GM12878 (cell line): Measurements from ENCODE around the gene AFG1L. TPM values are rescaled to one million over a fixed set of nuclear protein-coding genes. Genes with fewer than 3 reads are reported as not detected.
A peak's percentile ranks its signal among the peaks of the same experiment; 100 is the strongest.

Source experiments
- ATAC-seq: fragments of 200-7000 bp; cut with Tn5 transposase; 3 replicates; pipeline ENCODE4 v1.9.1; 2020; ENCODE audit warnings: mild to moderate bottlenecking, moderate library complexity
- Bru-seq: library from RNA; stranded (reverse); fragments of 400-500 nt; gene quantifications from one replicate; lab custom pipeline; 2021; lab: Mats Ljungman, UMichigan
- BruChase-seq, 2 experiments: library from RNA; stranded (reverse); fragments of 400-500 nt; gene quantifications; one replicate each; lab custom pipeline; 2021; lab: Mats Ljungman, UMichigan
- BruUV-seq: library from RNA; stranded (reverse); fragments of 400-500 nt; replicated peaks from 2 replicates; lab custom pipeline; 2021; lab: Mats Ljungman, UMichigan
- CTCF ChIA-PET: fragments of 300-600 bp; sonication (Branson Sonifier 250); formaldehyde crosslinking; extraction: SDS; loops from one replicate; lab custom pipeline; 2021; ENCODE audit warnings: inconsistent platforms; lab: Yijun Ruan, JAX
- POLR2A ChIA-PET: fragments of 350-600 bp; formaldehyde crosslinking; extraction: SDS; loops from one replicate; lab custom pipeline; 2021; ENCODE audit warnings: inconsistent platforms; lab: Charles Lee
- RAD21 ChIA-PET: fragments of 300-600 bp; sonication (Branson Sonifier 250); formaldehyde crosslinking; loops from one replicate; lab custom pipeline; 2023; ENCODE audit warnings: antibody characterized with exemption; ENCODE audit not compliant: unreplicated experiment; lab: Charles Lee
- SMC1A ChIA-PET: fragments of 300-600 bp; sonication (Branson Sonifier 250); formaldehyde crosslinking; loops from one replicate; lab custom pipeline; 2023; ENCODE audit not compliant: unreplicated experiment, uncharacterized antibody; lab: Charles Lee
- DNase-seq: peaks from one replicate; pipeline ENCODE4 v3.0.0-alpha.2; 2011; ENCODE audit warnings: low read depth, low spot score
- FAIRE-seq: peaks from 3 replicates; lab custom pipeline; 2011; peaks lifted over from hg19 to GRCh38; lab: Jason Lieb, UNC
- H2AFZ ChIP-seq: 2 replicates; pipeline ENCODE4 v1.6.0; 2011; ENCODE audit warnings: low read depth, low read length, control low read depth; ENCODE audit not compliant: control insufficient read depth
- H3K27ac ChIP-seq: 2 replicates; pipeline ENCODE4 v1.5.1; 2011; ENCODE audit warnings: control low read depth; ENCODE audit not compliant: control insufficient read depth, insufficient read depth
- H3K27me3 ChIP-seq, 2 experiments: replicated peaks in 1 of 2; 2 replicates each; pipeline versions ENCODE4 v1.6.0 to v1.6.1; 2011; ENCODE audit warnings: low read length in 1 of 2; ENCODE audit not compliant: control insufficient read depth in 2 of 2, insufficient read depth in 2 of 2
- H3K36me3 ChIP-seq, 2 experiments: 2 replicates each; pipeline ENCODE4 v1.5.1; 2011; ENCODE audit warnings: low read length in 1 of 2; ENCODE audit not compliant: control insufficient read depth in 2 of 2, insufficient read depth in 2 of 2
- H3K4me1 ChIP-seq: 2 replicates; pipeline ENCODE4 v1.6.1; 2011; ENCODE audit warnings: mild to moderate bottlenecking, low read length, moderate library complexity, mixed read lengths; ENCODE audit not compliant: control insufficient read depth, insufficient read depth
- H3K4me2 ChIP-seq: 2 replicates; pipeline ENCODE4 v1.6.0; 2011; ENCODE audit warnings: control low read depth; ENCODE audit not compliant: control insufficient read depth, insufficient read depth
- H3K4me3 ChIP-seq: fragments of 200-600 bp; sonication (generic); 2 replicates; pipeline ENCODE4 v1.5.1; 2016
- H3K79me2 ChIP-seq: 2 replicates; pipeline ENCODE4 v1.6.0; 2011; ENCODE audit warnings: low read length; ENCODE audit not compliant: control insufficient read depth, insufficient read depth
- H3K9ac ChIP-seq: 2 replicates; pipeline ENCODE4 v1.8.0; 2011; ENCODE audit warnings: low read length, control low read depth, mixed read lengths; ENCODE audit not compliant: control insufficient read depth, insufficient read depth
- H3K9me3 ChIP-seq: replicated peaks from 3 replicates; pipeline ENCODE4 v1.5.1; 2011; ENCODE audit warnings: mild to moderate bottlenecking, low read length; ENCODE audit not compliant: control insufficient read depth, insufficient read depth
- H4K20me1 ChIP-seq: 2 replicates; pipeline ENCODE4 v1.6.0; 2011; ENCODE audit not compliant: control insufficient read depth, insufficient read depth
- ATF7 ChIP-seq: fragments of 450-650 bp; IDR thresholded peaks from 2 replicates; pipeline ENCODE4 v1.6.1; 2016; ENCODE audit warnings: low read depth, mild to moderate bottlenecking
- BRCA1 ChIP-seq: IDR thresholded peaks from 2 replicates; pipeline ENCODE4 v1.6.1; 2011; ENCODE audit warnings: low read depth, low read length, improper control_type of control experiment
- CBFB ChIP-seq: IDR thresholded peaks from 2 replicates; pipeline ENCODE4 v1.6.1; 2016; ENCODE audit warnings: antibody characterized with exemption, low read depth
- FOXK2 ChIP-seq: fragments of 450-650 bp; IDR thresholded peaks from 2 replicates; pipeline ENCODE4 v1.6.1; 2017; ENCODE audit warnings: mild to moderate bottlenecking, moderate library complexity
- JUND ChIP-seq: IDR thresholded peaks from 2 replicates; pipeline ENCODE4 v1.6.1; 2012; ENCODE audit warnings: low read depth, mild to moderate bottlenecking, low read length, improper control_type of control experiment, moderate library complexity
- LARP7 ChIP-seq: fragments of 450-650 bp; IDR thresholded peaks from 2 replicates; pipeline ENCODE4 v1.6.1; 2017; ENCODE audit warnings: mild to moderate bottlenecking
- NBN ChIP-seq: fragments of 450-650 bp; IDR thresholded peaks from 2 replicates; pipeline ENCODE4 v1.6.1; 2016
- NRF1 ChIP-seq: conservative IDR thresholded peaks from 2 replicates; pipeline ENCODE4 v1.6.1; 2011; ENCODE audit warnings: mild to moderate bottlenecking, low read depth, low read length, improper control_type of control experiment
- RCOR1 ChIP-seq: conservative IDR thresholded peaks from 2 replicates; pipeline ENCODE4 v1.6.1; 2012; ENCODE audit warnings: low read depth, low read length, improper control_type of control experiment
- SKIL ChIP-seq: fragments of 450-650 bp; IDR thresholded peaks from 2 replicates; pipeline ENCODE4 v1.6.1; 2017; ENCODE audit warnings: mild to moderate bottlenecking, low read depth, inconsistent platforms; ENCODE audit not compliant: poor library complexity, severe bottlenecking
- ZNF24 ChIP-seq: fragments of 450-650 bp; IDR thresholded peaks from 2 replicates; pipeline ENCODE4 v1.6.1; 2017; ENCODE audit warnings: antibody characterized with exemption, mild to moderate bottlenecking
- WGBS: methylation state at CpG from one replicate; pipeline ENCODE4 v1.1.6; 2016; ENCODE audit warnings: low lambda C conversion rate; ENCODE audit not compliant: insufficient replicate concordance, insufficient coverage; ENCODE audit errors: missing lambda C conversion rate; 5-methylcytosine and 5-hydroxymethylcytosine counted together
- in situ Hi-C: fragments of 300-500 bp; cut with MboI; formaldehyde crosslinking; loops from 9 replicates; pipeline ENCODE4 v1.14.3; 2018; ENCODE audit warnings: mixed read lengths
- intact Hi-C: fragments of 100-400 bp; cut with micrococcal nuclease; formaldehyde crosslinking; loops from one replicate; pipeline ENCODE4 v1.14.2; 2022; ENCODE audit not compliant: unreplicated experiment
- long read RNA-seq, 2 experiments: library from polyadenylated mRNA; unstranded; transcript quantifications; one replicate each; pipeline ENCODE4 v2.0.0, GENCODE V29; 2019 to 2020
- polyA minus RNA-seq, 3 experiments: library from RNA; depleted of rRNA, polyadenylated mRNA; stranded (reverse); fragments of >200 nt; gene quantifications; 2 replicates each; pipeline ENCODE4 v1.2.3, GENCODE V29; 2011
- polyA plus RNA-seq, 11 experiments: library from polyadenylated mRNA; depleted of rRNA in 4 of 11; unstranded in 6 of 11; stranded (reverse) in 5 of 11; fragments of >200 nt; fragmentation: Nextera tagmentation in 4 of 11; fragmentation: Illumina TruSeq in 1 of 11; extraction: Ambion mirVana in 4 of 11; extraction: Trizol in 1 of 11; gene quantifications; 1 replicate in 1 of 11; 2 replicates in 10 of 11; pipeline versions ENCODE4 v1.2.1 to v1.2.3, GENCODE V29; 2011 to 2016; ENCODE audit warnings: inconsistent platforms in 2 of 11, missing spikeins in 2 of 11, low read depth in 1 of 11
- total RNA-seq, 4 experiments: library from RNA; depleted of rRNA in 3 of 4; stranded (reverse); fragments of >200 nt in 3 of 4; fragmentation: Illumina TruSeq in 1 of 4; extraction: Trizol in 1 of 4; gene quantifications; 2 replicates each; pipeline versions ENCODE4 v1.2.1 to v1.2.3, GENCODE V29; 2013 to 2021
- TF ChIP-seq, protein P1 (sequence below): fragments of 450-650 bp; IDR thresholded peaks from 2 replicates; pipeline ENCODE4 v1.6.1; 2017; ENCODE audit warnings: mild to moderate bottlenecking

AFG1L gene
- total RNA-seq (2013; cell fraction: nucleolus; rRNA removed) = 8.0 and 11.1 TPM in 2 replicates
- total RNA-seq (2014; rRNA removed) = 2.4 and 3.1 TPM in 2 replicates
- total RNA-seq (2014; rRNA removed; fragmentation: Illumina TruSeq; extraction: Trizol) = 5.1 and 5.2 TPM in 2 replicates
- 8.2 and 9.9 TPM in 2 replicates for total RNA-seq (2021)
- 1.8 TPM for polyA plus RNA-seq (2011; ENCODE audit: low read depth)
- 4.9 and 5.5 TPM in 2 replicates for polyA plus RNA-seq (2011; rRNA removed)
- polyA plus RNA-seq (2011; cell fraction: cytosol; rRNA removed) = 1.0 and 1.3 TPM in 2 replicates
- 2.2 and 2.9 TPM in 2 replicates for polyA plus RNA-seq (2011; cell fraction: nucleus; rRNA removed)
- polyA plus RNA-seq (2012) = 3.0 and 3.7 TPM in 2 replicates
- 3.1 and 4.1 TPM in 2 replicates for polyA plus RNA-seq (2014; fragmentation: Illumina TruSeq; extraction: Trizol)
- 1 to 10 TPM; 2.4 to 3.6 TPM for polyA plus RNA-seq (2014; fragmentation: Nextera tagmentation; extraction: Ambion mirVana)
- polyA plus RNA-seq (2014; rRNA removed) = 2.0 and 2.3 TPM in 2 replicates
- 1 to 10 TPM; 6.1 to 9.0 TPM for polyA plus RNA-seq (2016; fragmentation: Nextera tagmentation; extraction: Ambion mirVana)
- 4.6 TPM in 2 replicates for polyA minus RNA-seq (2011; rRNA and poly(A)+ RNA removed)
- polyA minus RNA-seq (2011; cell fraction: cytosol; rRNA and poly(A)+ RNA removed) = 2.5 and 4.1 TPM in 2 replicates
- polyA minus RNA-seq (2011; cell fraction: nucleus; rRNA and poly(A)+ RNA removed) = 5.3 and 8.2 TPM in 2 replicates
- Bru-seq, nascent RNA = percentile 51 among the genes with signal in this experiment
- BruChase-seq, experiment 1, labeled RNA remaining after a 6-hour chase = percentile 52 among the genes with signal in this experiment
- percentile 48 among the genes with signal in this experiment for BruChase-seq, experiment 2, labeled RNA remaining after a 2-hour chase
- long read RNA-seq, experiment 1, full-length matches to known transcripts = 1 of 3 reads
- long read RNA-seq, experiment 1, partial matches to known transcripts = 0 of 3 reads
- long read RNA-seq, experiment 1, other reads (novel, unspliced or antisense) = 2 of 3 reads
- long read RNA-seq, experiment 2, full-length matches to known transcripts = 20 of 30 reads
- long read RNA-seq, experiment 2, partial matches to known transcripts = 1 of 30 reads
- long read RNA-seq, experiment 2, other reads (novel, unspliced or antisense) = 9 of 30 reads

DNA sequence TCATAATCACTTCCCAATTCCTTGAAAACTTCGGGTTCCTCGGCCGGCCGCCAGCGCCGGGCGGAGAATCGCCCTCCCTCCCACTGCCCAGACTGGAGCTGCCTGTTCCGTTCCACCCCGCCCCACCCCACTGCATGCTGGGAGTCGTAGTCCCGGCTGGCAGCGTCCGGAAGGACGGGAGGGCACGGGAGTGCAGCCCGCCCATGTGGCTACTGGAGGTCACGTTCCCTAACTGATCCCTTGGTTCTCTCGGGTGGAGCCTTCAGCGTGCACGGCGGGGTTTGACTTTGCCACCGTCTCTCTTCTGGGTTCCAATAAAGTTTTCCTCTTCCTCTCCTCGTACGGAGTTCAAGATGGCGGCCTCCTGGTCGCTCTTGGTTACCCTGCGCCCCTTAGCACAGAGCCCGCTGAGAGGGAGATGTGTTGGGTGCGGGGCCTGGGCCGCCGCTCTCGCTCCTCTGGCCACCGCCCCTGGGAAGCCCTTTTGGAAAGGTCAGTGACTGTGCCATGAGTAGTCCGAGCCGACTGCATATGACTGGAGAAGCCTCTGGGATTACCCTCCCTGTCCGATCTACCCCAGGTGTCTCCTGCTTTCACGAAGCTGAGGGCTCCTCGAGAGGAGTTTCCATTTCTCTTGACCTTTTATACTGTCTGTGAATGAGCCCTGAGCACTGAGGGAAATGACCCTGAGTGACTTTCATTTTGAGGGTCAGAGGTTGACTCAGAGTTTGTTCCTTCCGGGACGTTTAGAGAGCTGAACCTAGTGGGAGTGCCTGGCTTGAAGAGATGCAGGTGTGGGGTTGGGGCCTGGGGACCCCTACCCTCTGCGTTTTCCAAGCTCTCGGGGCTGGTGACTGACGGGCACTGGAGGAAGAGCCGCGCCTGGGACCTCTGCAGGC lies at the start of gene AFG1L:
Gene AFG1L, plus strand, starts transcription at position 328 of the 899 bp plus-strand sequence. Its CDS starts 26 bp downstream, at position 354.
- peak; percentile 94 for ATAC-seq
- intact Hi-C loops = loop anchor here (1.0 to 2.0 kb wide), 2 partner anchors 34 to 54 kb away; partner anchors contain the start of gene SNX3
- peak; percentile 74 for DNase-seq
- H3K9ac ChIP-seq = peak within 1 kb of the TSS; percentile 99
- H3K4me1 ChIP-seq = no peaks in the 10 kb centered on the region; the same call in 1 of the 2 replicates
- peak; percentile 86 for FAIRE-seq
- no peaks in the 10 kb centered on the region for H3K9me3 ChIP-seq
- H3K27ac ChIP-seq = peak within 1 kb of the TSS; percentile 99
- H3K4me2 ChIP-seq = peak within 1 kb of the TSS; percentile 92
- peak within 1 kb of the TSS; percentile 76 for H3K4me3 ChIP-seq
- peaks cover 17% of the 10 kb centered on the region for H3K79me2 ChIP-seq
- no peaks in the 10 kb centered on the region for H4K20me1 ChIP-seq
- in situ Hi-C loops = no loop called here
- SMC1A ChIA-PET = interaction anchor here (0.6 to 2.5 kb wide), 11 partner anchors 9 to 1075 kb away, joined by 3 to 9 read pairs (median 4); partner anchors contain the start of gene SNX3
- H3K27me3 ChIP-seq = no peaks in the 10 kb centered on the region
- POLR2A ChIA-PET = interaction anchor here (0.6 to 4.9 kb wide), 7 partner anchors 9 to 618 kb away, joined by 3 to 34 read pairs (median 3); partner anchors contain the start of gene SNX3
- CTCF ChIA-PET = interaction anchor here (0.6 to 1.6 kb wide), 6 partner anchors 34 to 197 kb away, joined by 3 to 4 read pairs (median 3); partner anchors contain the start of gene SNX3
- peak within 1 kb of the TSS; percentile 99 for H2AFZ ChIP-seq
- no peaks in the 10 kb centered on the region for H3K36me3 ChIP-seq
- BruUV-seq = TSS peak; percentile 80
- RAD21 ChIA-PET = interaction anchor here (1.0 to 5.6 kb wide), 3 partner anchors 9 to 35 kb away, joined by 3 to 27 read pairs (median 3); partner anchors contain the start of gene SNX3
- 1% methylated on average over 46 of the region's 46 CpGs for WGBS
- peak; percentile 84; the same call in 1 of the 2 replicates for TF ChIP-seq NBN
- TF ChIP-seq ZNF24 = peak; percentile 41; the same call in 1 of the 2 replicates
- no peak; the same call in 1 of the 2 replicates for TF ChIP-seq ATF7
- 0 out of 2 replicates have a peak, but pooled peaks have one; percentile 80 for TF ChIP-seq RCOR1
- TF ChIP-seq, protein P1, sequence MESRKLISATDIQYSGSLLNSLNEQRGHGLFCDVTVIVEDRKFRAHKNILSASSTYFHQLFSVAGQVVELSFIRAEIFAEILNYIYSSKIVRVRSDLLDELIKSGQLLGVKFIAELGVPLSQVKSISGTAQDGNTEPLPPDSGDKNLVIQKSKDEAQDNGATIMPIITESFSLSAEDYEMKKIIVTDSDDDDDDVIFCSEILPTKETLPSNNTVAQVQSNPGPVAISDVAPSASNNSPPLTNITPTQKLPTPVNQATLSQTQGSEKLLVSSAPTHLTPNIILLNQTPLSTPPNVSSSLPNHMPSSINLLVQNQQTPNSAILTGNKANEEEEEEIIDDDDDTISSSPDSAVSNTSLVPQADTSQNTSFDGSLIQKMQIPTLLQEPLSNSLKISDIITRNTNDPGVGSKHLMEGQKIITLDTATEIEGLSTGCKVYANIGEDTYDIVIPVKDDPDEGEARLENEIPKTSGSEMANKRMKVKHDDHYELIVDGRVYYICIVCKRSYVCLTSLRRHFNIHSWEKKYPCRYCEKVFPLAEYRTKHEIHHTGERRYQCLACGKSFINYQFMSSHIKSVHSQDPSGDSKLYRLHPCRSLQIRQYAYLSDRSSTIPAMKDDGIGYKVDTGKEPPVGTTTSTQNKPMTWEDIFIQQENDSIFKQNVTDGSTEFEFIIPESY = no peak
- no peak for TF ChIP-seq SKIL
- TF ChIP-seq LARP7 = peak; percentile 72
- no peak for TF ChIP-seq JUND
- no peak for TF ChIP-seq BRCA1
- 0 out of 2 replicates have a peak, but pooled peaks have one; percentile 24 for TF ChIP-seq CBFB
- TF ChIP-seq FOXK2 = no peak
- TF ChIP-seq NRF1 = no peak
